ENCODE results near the gene PKP1. TPM values are rescaled to one million over a fixed set of nuclear protein-coding genes. Genes with fewer than 3 reads are reported as not detected.

Gene PKP1
- polyA plus RNA-seq, 1 donor (not counting 4 experiments of a cell fraction or from before 2014, with no cell fraction given): 169 TPM

- no peaks in the 10 kb centered on the region for H3K27me3 ChIP-seq (ENCODE audit: control insufficient read depth, extremely low read depth, insufficient read depth, low read length)
- H4K20me1 ChIP-seq (ENCODE audit: control insufficient read depth, extremely low read depth, insufficient read depth, low read length): no peaks in the 10 kb centered on the region
- H3K4me2 ChIP-seq (ENCODE audit: control insufficient read depth, extremely low read depth, insufficient read depth, low read depth, low read length): peak overlapping the region; percentile 72
- no peaks in the 10 kb centered on the region for H3K9me3 ChIP-seq (ENCODE audit: control insufficient read depth, low read depth, low read length)
- H3K4me3 ChIP-seq (ENCODE audit: control insufficient read depth in 2 of 3, extremely low read depth in 1 of 3, insufficient read depth in 2 of 3, low read depth in 1 of 3, low read length in 3 of 3): peak overlapping the region in 1 of 3 experiments; percentile 39
- peaks cover 87% of the 10 kb centered on the region for H3K4me1 ChIP-seq (ENCODE audit: control insufficient read depth, extremely low read depth, insufficient read depth, low read length)
- peak overlapping the region; percentile 91 for H3K27ac ChIP-seq (ENCODE audit: control insufficient read depth, insufficient read depth, low read length)
- H3K9me1 ChIP-seq (ENCODE audit: control insufficient read depth, extremely low read depth, insufficient read depth, low read length): no peaks in the 10 kb centered on the region
- H3K36me3 ChIP-seq (ENCODE audit: control insufficient read depth in 2 of 2, extremely low read depth in 1 of 2, insufficient read depth in 2 of 2, low read length in 2 of 2): peaks cover 25 to 48% of the 10 kb centered on the region in 2 experiments
- H3K79me2 ChIP-seq (ENCODE audit: control insufficient read depth, insufficient read depth, low read length): peaks cover 66% of the 10 kb centered on the region
- FAIRE-seq (peak; percentile 67), DNase-seq (ENCODE audit: low read depth, low spot score) (no peak)
- no peak overlapping the region for H2AFZ ChIP-seq (ENCODE audit: control insufficient read depth, low read length)
- dilution Hi-C loops (cut with MboI; ENCODE audit: extremely low pct_ligation_motif_present, low sequenced_read_pairs): loop anchor here (10.0 kb wide), 1 partner anchor 78 kb away; no protein-coding TSS in a partner anchor
- TF ChIP-seq CTCF (optimal IDR thresholded peaks at IDR 0.05 in 1 of 3, IDR thresholded peaks at IDR 0.05 in 1 of 3, conservative IDR thresholded peaks at IDR 0.05 in 1 of 3; ENCODE audit: extremely low read depth in 1 of 3, insufficient read depth in 2 of 3, low read length in 3 of 3): no peak
- TF ChIP-seq EZH2 (IDR thresholded peaks at IDR 0.05; ENCODE audit: low read length): no peak
- peak overlapping the region; percentile 75 for H3K9ac ChIP-seq (ENCODE audit: control insufficient read depth, extremely low read depth, insufficient read depth, low read length)
Measured at GRCh38 chr1:201302163-201303152, 19.2 kb downstream of the PKP1 start.

DNA sequence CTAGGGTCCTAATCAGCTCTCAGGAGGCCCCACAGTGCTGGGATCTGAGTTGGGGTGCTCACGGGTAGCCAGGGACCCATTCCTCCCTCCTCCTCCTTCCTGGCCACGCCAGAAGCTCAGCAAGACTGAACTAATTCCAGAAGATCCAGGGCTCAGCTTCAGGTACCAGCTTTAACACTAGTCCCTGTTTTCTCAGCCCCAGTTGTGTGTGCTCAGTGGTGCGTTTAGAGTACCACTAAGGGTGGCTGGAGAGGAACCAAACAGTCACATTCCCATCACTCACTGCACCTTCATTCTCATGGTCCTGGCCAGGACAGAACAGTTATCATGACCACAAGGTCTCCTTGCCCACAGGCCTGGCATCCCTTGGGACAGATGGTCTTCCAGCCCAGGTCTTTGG, 20.8 kb downstream of the PKP1 start:
- dilution Hi-C loops (cut with MboI; ENCODE audit: extremely low pct_ligation_motif_present, low sequenced_read_pairs): loop anchor here (10.0 kb wide), 1 partner anchor 79 kb away; no protein-coding TSS in a partner anchor
- no peaks in the 10 kb centered on the region for H3K9me1 ChIP-seq (ENCODE audit: control insufficient read depth, extremely low read depth, insufficient read depth, low read length)
- DNase-seq (ENCODE audit: low read depth, low spot score) (no peak), FAIRE-seq (peak; percentile 48)
- H3K79me2 ChIP-seq (ENCODE audit: control insufficient read depth, insufficient read depth, low read length): peaks cover 65% of the 10 kb centered on the region
- TF ChIP-seq EZH2 (IDR thresholded peaks at IDR 0.05; ENCODE audit: low read length): no peak
- no peak for TF ChIP-seq CTCF (optimal IDR thresholded peaks at IDR 0.05 in 1 of 3, IDR thresholded peaks at IDR 0.05 in 1 of 3, conservative IDR thresholded peaks at IDR 0.05 in 1 of 3; ENCODE audit: extremely low read depth in 1 of 3, insufficient read depth in 2 of 3, low read length in 3 of 3)
- H3K27me3 ChIP-seq (ENCODE audit: control insufficient read depth, extremely low read depth, insufficient read depth, low read length): no peaks in the 10 kb centered on the region
- no peak overlapping the region for H3K4me3 ChIP-seq (ENCODE audit: control insufficient read depth in 2 of 3, extremely low read depth in 1 of 3, insufficient read depth in 2 of 3, low read depth in 1 of 3, low read length in 3 of 3)
- no peaks in the 10 kb centered on the region for H4K20me1 ChIP-seq (ENCODE audit: control insufficient read depth, extremely low read depth, insufficient read depth, low read length)
- no peak overlapping the region for H2AFZ ChIP-seq (ENCODE audit: control insufficient read depth, low read length)
- H3K9me3 ChIP-seq (ENCODE audit: control insufficient read depth, low read depth, low read length): no peaks in the 10 kb centered on the region
- H3K4me1 ChIP-seq (ENCODE audit: control insufficient read depth, extremely low read depth, insufficient read depth, low read length): peaks cover 87% of the 10 kb centered on the region
- H3K9ac ChIP-seq (ENCODE audit: control insufficient read depth, extremely low read depth, insufficient read depth, low read length): no peak overlapping the region
- peak overlapping the region; percentile 25 for H3K27ac ChIP-seq (ENCODE audit: control insufficient read depth, insufficient read depth, low read length)
- no peak overlapping the region for H3K4me2 ChIP-seq (ENCODE audit: control insufficient read depth, extremely low read depth, insufficient read depth, low read depth, low read length)
- H3K36me3 ChIP-seq (ENCODE audit: control insufficient read depth in 2 of 2, extremely low read depth in 1 of 2, insufficient read depth in 2 of 2, low read length in 2 of 2): peaks cover 31 to 34% of the 10 kb centered on the region in 2 experiments
